GM19452 (cell line): ENCODE data around the gene OTOG.

Source experiments
- ATAC-seq: cut with Tn5 transposase; IDR thresholded peaks from one replicate; pipeline ENCODE4 v1.9.1; 2021; ENCODE audit not compliant: unreplicated experiment

OTOG gene

DNA sequence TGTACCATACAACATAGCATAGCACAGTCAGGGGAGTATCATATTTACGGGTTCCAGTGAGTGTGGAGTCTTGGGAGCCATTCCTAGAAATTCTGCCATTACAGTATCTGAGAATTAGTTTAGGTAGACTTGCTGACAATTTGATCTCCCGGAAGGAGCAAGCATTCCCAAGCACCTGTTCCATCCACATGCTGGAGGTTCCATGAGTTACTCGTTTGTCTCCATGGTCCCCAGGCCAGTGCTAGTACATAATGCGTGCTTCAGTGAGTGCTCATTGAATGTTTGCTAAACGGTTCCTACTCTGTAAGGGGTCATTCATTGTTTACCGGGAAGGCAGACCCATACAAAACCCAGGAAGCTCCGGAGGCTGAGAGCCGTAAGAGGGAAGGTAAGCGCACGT, 144.9 kb downstream of the OTOG start:
- ATAC-seq: no peak

DNA sequence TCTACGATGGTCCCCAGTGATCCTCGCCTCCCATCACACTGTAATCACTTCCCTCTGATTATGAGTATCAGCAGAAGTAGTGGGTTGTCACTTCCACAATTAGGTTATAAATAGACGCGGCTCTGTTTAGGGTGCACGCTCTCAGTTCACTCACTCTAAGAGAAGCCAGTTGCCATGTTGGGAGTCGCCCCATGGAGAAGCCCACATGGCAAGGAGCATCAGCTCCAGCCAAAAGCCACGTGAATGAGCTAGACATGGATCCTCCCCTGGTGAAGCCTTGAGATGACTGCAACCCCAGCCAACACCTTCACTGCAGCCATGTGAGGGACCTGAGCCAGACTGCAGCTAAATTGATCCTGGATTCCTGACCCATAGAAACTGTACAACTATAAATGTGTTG, 145.9 kb downstream of the OTOG start:
- ATAC-seq: no peak

DNA sequence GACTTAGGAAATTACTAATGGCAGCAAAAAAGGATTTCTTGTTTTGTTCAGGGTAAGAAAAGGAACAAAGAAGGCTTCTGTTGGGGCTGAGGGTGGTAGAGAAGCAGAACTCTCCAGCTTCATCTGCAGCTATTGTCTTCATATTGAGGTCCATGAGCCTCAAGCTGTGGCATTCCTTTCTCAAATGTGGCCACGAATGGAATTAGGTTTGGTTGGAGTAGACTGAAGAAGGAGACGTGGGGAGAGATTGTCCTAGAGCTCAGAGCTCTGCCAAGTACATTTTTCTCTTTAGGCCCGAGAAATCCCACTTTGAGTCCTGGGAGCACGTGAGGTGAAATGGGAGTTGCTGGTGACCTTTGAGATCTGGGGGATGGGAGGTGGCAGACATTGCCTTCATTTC, 146.5 kb downstream of the OTOG start:
- ATAC-seq: no peak

DNA sequence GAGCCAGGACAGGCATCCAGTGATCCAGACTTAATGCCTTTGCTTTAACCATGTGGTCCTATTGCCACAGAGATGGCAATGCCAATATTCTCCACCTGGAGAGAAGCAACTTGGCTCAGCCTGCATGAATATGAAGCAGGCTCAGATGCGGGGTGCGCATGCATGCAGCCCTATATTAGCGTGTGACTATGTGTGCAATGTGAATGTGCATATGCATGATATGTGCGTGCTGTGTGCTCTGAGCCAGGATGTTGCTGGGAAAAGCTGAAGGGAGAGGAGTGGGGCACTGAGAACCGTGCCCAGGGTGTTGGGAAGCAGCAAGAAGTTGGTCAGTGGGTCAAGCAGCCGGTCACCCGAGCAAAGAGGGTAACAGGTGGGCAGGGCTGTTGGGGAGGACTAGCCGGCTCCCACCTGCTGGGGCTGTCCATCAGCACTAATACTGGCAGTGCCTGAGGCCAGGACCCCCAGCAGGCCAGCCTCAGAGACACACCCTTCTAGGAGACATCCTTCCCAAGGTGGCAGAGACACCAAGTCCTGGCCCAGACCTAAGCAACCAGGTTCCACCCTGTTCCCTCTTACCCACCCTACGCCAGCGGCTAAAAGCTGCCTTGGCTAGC, 147.5 kb downstream of the OTOG start:
- ATAC-seq: no peak

DNA sequence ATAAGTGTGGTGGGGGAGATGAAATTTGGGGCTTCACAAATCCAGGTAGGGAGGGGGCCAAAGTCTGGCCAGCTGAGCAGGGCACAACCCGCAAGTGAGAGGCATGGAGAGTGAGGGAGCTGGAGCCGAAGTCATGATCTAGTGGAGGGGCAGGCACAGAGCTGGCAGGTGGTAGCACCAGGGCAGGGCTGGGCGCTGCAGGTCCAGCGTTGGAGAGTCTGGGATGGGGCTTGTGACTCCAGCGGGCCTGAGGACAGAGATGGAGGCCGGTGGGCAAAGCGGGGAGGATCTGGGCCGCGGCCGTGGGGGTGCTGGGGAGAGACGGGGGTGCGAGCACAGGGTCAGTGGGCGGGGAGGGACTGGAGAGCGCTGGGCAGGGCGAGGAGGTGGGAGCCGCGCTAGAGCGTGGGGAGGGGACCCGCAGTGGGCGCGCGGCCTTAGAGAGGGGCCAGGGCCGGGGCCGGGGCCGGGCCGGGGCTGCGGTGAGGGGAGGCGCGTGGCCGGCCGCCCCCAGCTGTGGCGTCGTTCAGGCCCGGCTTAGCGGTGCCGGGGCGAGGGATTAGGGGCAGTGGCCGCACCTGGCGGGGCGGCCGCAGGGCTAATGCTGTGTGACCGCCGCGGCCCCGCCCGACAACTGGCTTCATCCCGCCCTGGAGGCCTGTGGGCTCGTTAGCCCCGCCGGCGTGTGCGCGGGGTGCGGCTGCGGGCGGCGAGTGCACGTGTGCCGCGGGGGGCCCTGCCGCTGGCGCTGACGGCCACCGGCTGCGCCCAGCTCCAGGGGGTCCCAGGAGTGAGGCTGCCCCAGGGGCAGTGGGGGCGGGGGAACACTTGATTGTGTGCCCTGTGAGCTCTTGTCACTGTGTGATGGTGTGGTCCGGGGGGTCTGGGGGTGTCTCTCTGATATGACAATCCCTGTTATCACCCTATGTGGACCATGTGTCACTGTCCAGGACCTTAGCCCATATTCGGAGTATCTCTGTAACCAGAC, 148.7 kb downstream of the OTOG start:
- ATAC-seq: no peak

DNA sequence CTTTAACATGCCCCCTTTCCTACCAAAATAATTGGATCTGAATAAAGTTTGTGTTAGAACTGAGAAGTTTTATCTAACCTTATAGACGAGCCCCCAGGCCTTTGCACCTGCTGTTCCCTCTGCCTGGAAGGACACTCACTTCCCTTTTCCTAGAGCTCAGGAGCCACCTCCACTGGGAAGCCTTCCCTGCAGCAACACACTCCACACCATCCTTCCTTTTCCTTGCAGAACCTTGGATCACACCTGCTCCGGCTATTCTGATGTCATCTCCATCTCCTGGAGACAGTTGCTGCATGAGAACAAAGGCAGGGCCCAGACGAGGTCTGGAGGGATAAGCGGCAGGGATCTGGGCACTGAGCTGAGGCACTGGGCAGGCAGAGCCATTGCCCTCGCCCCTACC, 149.7 kb downstream of the OTOG start:
- ATAC-seq: no peak
